GM23338 (cell line): ENCODE measurements around the gene FHOD1.

Experiments used
- CREB1 ChIP-seq: fragments of 250-450 bp; sonication (Bioruptor Pico); IDR thresholded peaks from 2 replicates; pipeline ENCODE4 v1.5.0; 2020; ENCODE audit warnings: low read depth, mild to moderate bottlenecking, moderate library complexity
- CTCF ChIP-seq, 2 experiments: fragments of 200-600 bp in 1 of 2; sonication (generic) in 1 of 2; conservative IDR thresholded peaks; 2 replicates each; pipeline versions ENCODE4 v1.5.1 to v1.6.1; 2016 to 2017; ENCODE audit warnings: antibody characterized with exemption in 2 of 2, low read depth in 2 of 2, mild to moderate bottlenecking in 2 of 2, moderate library complexity in 1 of 2
- POLR2AphosphoS5 ChIP-seq: IDR thresholded peaks from 2 replicates; pipeline ENCODE4 v1.6.1; 2016; ENCODE audit warnings: antibody characterized with exemption, low read depth

- no peak for TF ChIP-seq CTCF (conservative IDR thresholded peaks at IDR 0.05; ENCODE audit: low read depth in 2 of 2)
- no peak for TF ChIP-seq POLR2AphosphoS5
- TF ChIP-seq CREB1 (CRISPR knock-in tag), result no peak
Observed at GRCh38 chr16:67254801-67255552, 7.7 kb upstream of the FHOD1 start.
